HPDE6-E6E7 (cell line): ENCODE measurements around the gene HDAC1.

Experiments used
- DNase-seq: peaks from one replicate; pipeline ENCODE4 v3.0.0; 2011; ENCODE audit warnings: missing footprints; ENCODE audit errors: extremely low spot score

Gene HDAC1

DNA sequence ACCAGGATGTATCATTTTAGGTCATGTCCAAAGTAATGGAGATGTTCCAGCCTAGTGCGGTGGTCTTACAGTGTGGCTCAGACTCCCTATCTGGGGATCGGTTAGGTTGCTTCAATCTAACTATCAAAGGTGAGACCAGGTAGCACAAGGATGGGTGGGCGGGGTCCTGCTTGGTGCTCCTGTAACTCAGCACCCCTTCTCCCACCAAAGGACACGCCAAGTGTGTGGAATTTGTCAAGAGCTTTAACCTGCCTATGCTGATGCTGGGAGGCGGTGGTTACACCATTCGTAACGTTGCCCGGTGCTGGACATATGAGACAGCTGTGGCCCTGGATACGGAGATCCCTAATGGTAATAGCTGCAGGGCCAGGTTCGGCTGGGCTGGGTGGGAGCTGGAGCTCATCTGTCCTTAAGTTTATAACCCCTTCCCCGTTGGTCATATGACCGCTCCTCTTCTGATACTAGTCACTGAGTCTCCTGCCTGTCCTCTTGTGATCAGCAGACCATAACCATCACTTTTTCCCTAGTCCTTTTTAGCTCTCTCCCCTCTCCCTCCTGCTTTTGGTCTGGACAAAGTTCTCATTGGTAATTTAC lies 38.8 kb downstream of the HDAC1 start:
- DNase-seq = no peak

DNA sequence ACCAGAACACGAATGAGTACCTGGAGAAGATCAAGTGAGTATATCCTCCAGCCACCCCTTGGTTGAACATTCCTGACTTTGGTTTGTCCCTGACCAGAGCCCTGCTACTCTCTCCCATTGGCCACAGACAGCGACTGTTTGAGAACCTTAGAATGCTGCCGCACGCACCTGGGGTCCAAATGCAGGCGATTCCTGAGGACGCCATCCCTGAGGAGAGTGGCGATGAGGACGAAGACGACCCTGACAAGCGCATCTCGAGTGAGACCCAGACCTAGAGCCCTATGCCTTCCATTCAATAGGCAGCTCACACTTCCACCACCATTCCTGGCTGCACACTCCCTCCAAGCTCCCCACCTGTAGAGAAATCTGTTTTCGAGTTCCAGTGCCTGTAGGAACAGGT lies 39.7 kb downstream of the HDAC1 start:
- DNase-seq = no peak

DNA sequence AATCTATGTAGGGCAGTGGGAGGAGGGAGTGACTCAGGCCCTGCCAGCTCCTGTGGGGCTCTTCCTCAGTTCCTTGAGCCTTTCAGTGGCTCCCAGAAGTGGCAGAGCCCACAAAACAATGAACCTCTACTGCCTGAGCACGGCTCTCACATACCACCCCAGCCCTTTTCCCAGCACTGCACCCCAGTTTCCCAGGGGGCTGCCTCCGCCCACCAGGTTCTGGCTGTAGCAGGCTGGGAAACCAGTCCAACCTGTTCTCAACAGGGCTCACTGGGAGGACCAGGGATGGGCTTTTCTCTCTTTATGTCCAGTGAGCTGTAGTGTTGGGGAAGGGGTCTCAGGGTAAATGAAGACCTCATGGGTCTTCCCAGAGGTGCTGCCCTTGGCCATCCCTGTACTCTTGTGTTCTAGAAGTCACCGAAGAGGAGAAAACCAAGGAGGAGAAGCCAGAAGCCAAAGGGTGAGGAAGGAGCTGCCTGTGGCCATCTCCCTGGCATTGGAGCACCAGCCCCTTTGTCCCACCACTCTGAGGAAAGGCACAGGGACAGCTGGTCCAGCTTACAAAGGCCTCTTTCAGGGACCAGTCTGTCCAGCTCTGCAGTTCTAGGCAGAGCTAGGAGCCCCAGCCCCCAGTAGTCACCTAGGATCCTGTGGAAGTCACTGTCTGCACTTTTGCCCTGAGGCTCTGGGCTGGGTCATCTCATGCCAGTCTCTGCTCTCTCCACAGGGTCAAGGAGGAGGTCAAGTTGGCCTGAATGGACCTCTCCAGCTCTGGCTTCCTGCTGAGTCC lies 40.6 kb downstream of the HDAC1 start:
- peak; percentile 52 for DNase-seq

DNA sequence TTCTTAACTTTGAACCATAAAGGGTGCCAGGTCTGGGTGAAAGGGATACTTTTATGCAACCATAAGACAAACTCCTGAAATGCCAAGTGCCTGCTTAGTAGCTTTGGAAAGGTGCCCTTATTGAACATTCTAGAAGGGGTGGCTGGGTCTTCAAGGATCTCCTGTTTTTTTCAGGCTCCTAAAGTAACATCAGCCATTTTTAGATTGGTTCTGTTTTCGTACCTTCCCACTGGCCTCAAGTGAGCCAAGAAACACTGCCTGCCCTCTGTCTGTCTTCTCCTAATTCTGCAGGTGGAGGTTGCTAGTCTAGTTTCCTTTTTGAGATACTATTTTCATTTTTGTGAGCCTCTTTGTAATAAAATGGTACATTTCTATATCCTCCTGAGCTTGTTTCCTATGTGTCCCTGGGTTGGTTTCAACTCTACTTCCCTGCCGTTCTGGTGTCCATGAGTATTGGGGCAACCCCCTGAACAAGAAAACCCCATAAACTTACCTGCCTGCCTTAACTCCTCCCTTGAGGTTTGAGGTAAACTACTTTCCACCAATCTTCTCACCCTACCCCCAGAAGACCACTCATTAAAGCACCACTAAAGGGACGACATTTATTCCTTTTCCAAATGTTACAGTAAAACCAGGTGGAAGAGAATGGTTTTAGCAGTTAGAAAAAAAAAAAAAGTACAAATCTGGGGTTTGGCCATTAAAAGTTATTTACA lies 41.5 kb downstream of the HDAC1 start:
- DNase-seq = no peak

DNA sequence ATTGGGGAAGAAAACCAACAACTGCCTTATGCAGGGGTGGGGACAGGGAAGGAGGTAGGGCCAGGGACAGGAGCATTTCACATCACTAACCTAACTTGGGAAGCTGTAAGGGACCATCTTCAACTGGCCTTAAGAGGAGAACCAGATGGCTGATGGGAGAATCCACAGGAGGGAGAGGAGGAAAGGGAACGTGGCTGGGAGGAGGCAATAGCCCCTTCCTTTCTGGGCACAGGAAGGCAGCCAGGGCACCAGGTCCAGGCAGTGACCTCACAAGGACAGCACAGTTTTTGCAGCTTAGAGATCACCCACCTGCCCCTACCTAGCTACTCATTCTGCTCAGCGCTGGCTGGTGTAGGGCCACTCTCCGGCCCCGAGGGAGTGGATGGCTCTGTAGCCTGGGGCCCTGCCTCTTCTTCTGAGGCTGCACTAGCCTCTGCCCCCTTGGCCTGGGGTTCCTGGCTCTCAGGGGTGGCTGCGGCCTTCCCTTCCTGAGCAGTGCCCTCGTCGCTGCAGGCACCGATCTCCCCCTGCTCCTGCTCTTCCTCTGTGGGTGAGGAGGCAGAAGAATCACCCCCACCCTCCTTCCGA lies 42.5 kb downstream of the HDAC1 start:
- DNase-seq = no peak

DNA sequence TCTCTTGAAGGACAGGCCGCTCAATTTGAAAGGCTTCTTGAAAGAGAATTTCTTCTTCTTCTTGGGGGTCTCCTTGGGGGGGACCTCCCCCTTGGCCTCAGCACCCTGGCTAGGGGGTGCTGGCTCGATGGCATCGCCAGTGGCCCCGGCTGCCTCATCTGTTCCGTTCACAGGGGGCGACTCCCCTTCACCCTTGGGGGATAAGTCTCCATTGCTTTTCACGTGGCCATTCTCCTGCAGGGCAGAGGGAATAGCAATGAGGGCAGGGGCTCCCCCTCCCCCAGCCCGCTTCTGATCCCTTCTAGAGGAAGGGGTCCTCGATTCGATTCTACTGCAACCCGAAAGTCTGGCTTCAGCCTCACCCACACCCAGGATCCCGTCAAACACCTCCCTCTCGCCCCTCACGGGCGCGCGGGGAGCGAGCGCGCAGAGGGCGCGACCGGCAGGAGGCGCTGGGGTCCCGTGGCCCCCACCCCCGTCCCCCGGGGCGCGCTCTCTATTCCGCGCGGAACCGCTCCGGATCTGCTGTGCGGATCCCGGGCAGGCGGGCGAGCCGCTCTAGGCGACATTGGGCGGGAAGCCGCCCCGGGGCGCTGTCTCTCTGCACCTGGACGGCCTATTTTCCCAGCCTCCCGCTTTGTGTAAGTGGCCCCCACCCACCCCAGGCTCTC lies 43.1 kb downstream of the HDAC1 start:
- DNase-seq = no peak

DNA sequence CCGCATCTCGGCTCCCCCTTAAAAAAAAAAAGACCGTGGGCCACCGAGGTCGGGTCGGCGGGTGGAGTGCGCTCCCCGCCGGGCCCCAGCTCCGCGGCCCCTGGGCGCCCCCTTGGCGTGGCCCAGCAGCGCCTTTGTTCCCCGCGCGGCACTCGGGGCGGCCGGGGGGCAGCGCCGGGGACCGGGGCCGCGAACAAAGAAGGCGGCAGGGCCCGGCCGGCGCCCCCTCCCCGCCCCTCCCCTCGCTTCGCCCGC lies 43.6 kb downstream of the HDAC1 start:
- no peak for DNase-seq

DNA sequence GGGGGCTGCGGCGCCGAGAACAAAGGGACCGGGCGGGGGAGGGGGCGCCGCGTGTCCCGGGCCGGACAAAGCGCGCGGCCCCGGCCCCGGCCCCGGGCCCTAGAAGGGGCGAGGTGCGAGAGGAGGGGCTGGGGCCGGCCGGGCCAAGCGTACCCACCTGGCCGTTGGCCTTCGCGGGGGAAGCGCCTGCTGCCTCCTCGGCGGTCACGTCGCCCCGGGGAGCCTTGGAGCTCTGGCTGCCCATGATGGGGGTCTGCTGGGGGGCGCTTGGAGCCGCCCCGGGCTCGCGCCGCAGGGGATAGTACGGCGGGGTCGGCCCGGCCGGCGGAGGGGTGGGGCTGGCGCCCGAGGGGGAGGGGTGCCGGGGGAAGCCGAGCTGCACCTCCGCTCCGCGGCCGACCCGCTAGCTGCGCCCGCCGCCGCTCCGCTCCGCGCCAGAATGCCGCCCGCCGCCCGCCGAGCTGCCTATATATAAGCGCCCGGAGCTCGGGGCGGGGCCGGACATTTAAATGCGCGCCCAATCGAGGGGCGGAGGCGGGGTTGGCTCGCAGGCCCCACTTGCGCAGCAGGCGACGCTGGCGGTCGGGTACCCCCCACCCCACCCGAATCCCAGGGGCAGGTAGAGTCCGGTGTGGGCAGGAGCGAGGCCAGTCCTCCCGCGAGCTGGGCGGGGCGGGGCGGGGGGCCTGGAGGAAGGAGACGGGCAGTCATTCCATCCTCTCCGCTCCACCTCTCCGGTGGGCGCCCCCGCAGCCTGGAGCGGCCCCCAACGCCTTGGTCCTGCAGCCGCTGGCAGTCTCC lies 44.1 kb downstream of the HDAC1 start, which contains the start of gene MARCKSL1:
TSS of gene MARCKSL1 (minus strand) at position 444 of the 801 bp plus-strand sequence. CDS start at position 244, 200 bp downstream.
- peak; percentile 32 for DNase-seq

DNA sequence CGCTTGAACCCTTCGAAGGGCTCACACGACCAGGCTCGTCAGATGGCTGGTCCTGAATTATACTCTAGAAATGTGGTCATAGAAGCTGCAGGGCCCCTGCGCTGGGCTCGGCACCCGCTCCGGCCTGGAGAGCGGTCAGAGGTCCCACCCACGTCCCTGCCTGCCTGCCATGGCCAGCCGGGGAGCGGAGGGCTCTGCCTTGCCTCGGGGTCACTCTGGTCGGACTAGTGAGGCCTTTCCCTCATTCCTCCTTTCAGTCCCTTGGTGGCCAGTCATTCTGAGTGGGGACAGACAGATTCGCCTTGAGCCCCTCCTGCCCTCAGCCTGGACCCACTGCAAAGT lies 44.7 kb downstream of the HDAC1 start:
- no peak for DNase-seq

DNA sequence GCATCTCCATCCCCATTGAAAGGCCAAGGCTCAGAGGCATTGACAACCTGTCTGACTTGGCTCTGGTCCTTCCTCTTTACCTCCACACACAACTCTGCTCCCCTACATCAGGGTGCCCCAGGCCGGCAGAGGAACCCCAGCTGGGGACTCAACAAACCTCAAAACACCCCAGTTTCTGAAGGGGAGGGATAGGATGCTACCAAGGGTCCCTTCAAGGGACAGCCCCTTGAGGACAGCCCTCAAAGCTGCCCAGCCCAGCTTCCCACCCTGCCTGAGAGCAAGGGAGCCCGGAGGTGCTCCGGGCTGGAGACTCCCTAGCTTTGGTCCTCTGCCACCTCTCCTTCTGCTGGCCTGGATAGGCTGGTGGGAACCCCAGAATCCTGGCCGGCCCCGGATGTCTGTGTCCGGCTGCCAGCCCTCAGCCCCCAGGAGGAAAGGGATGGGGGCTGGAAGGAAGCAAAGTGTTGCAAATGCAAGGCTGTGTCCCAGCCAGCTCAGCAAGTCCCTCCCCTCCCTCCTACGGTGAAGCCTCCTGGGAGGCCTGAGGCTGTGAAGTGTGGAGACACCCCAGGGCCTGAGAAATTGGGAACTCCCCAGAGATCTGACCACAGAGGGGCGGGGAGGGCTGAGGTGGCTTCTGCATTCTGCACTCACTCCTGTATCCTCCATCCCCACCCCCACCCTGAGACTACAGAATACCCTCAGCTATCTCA lies 45.2 kb downstream of the HDAC1 start:
- DNase-seq = no peak

DNA sequence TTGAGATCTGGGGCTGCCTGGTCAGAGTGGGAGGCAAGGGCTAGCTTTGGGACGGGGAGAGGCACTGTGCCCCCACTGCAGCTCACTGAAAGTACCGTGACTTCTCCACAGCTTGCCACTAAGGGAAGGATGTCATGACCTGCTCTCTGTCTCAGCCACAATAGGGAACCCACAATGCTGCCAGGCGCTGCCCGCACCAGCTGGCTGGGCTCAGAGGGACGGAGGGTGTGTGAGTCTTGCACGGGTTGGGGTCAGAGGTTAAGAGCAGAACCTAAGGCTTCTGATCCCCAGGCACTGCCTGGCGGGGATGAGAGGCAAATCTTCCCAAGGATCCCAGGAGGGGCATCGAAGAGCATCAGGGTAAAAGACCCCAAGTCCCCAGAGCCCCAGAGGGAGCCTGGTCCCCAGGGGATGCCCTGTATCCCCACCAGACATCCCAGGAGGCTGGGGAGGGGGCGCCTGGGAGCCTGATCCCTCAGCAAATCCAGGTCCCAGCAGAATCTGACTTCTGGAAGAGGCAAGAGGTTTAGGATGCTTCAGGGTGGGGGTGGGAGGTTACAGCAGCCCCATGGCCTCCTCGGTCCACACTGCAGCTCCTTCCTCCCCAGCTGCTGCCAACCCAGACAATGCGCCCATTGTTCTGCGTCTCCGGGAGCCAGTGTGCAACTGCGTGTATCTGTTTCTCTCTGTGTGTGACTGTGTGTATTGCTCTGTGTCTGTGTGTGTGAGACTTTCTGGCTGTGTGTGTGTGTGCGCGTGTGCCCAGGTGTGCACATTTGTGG lies 46.2 kb downstream of the HDAC1 start:
- no peak for DNase-seq

DNA sequence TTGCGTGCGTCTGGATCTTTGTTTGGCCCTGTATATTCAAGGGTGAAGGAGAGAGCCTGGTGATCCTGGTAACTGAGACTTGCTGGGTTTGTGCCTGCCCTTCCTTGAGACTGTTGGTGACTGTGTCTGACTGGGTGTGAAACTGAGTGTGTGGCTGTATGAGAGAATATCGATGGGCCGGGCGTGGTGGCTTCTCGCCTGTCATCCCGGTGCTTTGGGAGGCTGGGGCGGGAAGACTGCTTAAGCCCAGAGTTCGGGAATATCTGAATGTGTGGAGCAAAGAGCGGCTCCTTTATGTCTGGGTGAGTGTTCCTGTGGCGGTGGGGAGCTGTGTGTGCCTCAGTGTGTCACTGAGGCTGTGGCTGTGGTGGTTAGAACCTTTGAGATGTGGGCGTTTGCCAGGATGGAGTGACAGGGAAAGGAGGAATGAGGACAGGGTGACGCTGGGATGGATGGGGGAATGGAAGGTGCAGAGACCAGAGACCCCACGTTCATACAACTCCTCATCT lies 46.8 kb downstream of the HDAC1 start:
- no peak for DNase-seq

DNA sequence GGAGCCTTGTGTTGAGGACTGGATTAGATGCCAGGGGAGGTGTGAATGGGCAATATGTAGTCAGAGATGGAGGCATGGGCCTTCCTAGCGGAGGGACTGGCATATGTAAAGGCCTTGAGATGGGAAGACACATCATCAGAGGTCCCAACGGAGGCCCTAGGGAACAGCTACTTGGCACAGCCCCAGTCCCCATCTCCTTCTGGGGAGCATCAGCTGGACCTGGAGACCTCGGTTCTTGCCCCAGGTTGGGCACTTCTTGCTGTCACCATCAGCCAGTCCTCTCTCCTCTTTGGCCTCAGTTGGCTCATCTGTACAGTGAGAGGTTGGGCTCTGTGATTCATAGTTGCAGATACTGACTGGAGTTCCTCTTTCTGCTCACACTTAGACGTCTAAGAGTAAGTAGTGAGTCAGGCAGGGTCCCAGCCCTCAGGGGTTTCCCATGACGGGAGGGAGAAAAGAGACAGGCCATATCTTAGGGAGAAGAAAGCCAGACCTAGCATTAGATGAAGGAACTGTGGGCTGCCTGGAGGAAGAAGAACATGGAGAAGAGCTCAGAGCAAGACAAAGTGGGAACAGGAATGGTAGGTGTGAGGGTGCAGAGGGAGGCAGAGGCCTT lies 47.6 kb downstream of the HDAC1 start:
- DNase-seq = no peak

DNA sequence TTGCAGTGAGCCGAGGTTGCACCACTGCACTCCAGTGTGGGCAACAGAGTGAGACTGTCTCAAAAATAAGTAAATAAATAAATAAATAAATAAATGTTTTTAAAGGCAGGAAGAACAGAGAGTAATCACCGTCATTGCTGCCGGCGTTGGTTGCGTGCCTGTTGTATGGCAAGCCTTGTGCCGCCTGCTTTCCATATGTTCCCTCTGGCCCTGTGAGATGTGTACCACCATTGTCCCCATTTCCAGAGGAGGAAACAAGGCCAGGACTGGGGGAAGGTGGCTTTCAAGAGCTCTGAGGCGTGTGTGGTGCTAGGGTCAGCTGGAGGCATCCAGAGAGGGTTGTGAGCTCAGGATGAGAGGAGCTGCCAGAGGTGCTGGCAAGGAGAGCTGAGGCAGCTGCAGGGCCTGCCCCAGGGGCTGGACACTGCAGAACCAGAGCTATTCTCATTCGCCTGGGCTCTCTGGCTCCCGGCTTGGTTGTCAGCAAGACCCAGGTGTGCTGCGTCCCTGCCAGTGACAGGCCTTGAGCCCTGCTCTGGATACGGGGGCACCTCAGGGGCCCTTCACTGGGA lies 49.4 kb downstream of the HDAC1 start:
- no peak for DNase-seq

DNA sequence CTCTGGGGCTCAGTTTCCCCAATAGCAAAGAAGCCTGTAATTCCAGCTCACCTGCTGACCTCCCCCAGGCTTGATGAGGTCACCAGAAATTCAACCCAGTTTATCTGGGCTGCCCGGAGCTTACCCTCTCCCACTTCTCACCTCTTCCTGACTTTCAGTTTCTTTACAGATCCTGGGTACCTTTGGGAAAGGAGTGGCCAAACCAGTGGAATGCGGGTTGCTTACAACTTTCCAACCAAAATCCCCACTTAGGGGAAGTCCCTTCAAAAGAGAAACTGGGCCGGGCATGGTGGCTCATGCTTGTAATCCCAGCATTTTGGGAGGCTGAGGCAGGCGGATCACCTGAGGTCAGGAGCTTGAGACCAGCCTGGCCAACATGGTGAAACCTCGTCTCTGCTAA lies 50.1 kb downstream of the HDAC1 start:
- DNase-seq = peak; percentile 47

DNA sequence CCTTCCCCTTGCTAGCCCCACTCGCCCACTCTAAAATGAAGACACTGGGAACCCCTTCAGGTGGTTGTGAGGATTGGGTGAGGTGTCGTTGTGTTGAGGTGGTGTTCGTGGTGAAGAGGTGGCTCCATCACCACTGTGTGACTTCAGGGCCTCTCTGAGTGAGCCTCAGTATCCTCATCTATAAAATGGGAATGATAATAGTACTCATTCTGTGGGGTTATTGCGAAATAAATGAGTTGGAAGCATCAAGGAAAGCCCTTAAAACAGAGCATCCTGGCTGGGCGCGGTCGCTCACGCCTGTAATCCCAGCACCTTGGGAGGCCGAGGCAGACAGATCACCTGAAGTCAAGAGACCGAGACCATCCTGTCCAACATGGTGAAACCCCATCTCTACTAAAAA lies 50.8 kb downstream of the HDAC1 start:
- DNase-seq = no peak

DNA sequence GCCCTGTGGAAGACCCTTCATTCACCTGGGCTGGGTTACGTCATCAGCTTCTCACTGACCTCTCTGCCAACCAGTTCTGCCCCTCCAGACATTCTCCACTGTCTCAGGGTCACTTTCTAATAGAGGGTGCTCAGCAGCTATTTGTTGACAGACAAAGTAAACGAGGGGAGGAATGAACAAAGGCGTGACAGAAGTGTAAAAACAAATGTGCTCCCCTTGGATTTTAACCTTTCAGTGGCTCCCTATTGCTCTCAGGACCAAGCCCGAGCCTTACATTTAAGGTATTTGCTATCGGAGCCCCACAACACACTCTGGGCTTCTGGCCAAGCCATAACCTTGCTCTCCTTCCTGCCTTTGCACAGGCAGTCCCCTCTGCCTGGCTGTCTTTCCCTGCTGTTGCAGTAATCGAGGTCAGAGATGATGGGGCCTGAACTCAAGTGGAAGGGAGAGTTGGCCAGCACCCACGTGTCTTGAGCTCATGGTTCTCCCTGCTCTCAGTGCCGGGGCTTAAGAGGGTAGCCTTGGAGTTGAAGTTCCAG lies 53.5 kb downstream of the HDAC1 start:
- no peak for DNase-seq

DNA sequence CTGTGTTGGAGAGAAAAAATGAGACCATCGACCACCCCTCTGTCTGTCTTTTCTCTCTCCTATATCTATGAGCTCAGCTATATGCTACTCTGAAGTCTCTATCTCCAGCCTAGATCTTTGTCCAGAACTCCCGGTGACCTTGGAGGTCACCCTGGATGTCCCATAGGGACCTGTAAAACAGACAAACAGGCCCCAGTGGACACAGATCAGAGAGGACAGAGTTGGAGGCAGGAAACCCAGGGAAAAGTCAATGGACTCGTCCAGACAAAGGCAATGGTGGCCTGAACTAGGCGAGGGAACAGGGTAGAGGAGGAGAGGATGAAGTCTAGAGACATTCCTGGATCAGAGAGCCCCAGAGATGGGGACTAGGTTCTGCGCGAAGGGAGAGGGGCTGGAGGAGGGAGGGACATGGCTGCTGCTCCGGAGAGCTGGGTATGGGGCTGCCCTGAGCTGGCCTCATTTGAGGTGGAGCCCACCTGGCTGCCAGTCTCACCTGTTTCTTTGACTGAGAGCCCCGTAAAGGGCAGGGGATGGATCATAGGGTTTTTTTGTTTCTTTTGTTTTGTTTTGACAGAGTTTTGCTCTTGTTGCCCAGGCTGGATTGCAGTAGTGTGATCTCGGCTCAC lies 54.8 kb downstream of the HDAC1 start:
- no peak for DNase-seq
